CMK (cell line): ENCODE results near the gene POU4F3.

Source experiments
- DNase-seq: peaks from one replicate; pipeline ENCODE4 v3.0.0-alpha.2; 2010; ENCODE audit warnings: low read depth

POU4F3 gene

GRCh38 chr5:146340260-146341081 lies 1.8 kb downstream of the POU4F3 start:
- no peak for DNase-seq

DNA sequence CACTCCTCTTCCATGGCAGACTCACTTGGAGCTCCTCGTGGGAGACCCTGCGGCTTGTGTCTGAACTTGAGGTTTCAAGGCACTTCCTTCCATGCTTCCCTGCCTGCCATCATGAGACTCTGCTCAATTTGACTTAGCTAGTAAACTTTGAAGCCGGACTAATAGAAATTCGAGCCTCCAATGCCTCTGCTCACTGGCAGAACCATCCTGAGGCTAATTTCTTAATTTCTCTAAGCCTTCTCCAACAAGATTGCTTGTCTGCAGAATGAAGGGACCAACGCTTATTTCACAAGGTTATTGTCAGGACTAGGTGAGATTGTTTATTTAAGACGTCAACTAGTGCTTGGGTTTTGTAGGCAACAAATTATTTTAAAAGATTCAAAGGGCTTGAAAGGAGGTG lies 3.2 kb downstream of the POU4F3 start:
- DNase-seq, result no peak

- DNase-seq, result no peak
Measured at GRCh38 chr5:146342519-146342881, 3.9 kb downstream of the POU4F3 start.

- no peak for DNase-seq
Measured at GRCh38 chr5:146342882-146343865, 4.5 kb downstream of the POU4F3 start.

DNA sequence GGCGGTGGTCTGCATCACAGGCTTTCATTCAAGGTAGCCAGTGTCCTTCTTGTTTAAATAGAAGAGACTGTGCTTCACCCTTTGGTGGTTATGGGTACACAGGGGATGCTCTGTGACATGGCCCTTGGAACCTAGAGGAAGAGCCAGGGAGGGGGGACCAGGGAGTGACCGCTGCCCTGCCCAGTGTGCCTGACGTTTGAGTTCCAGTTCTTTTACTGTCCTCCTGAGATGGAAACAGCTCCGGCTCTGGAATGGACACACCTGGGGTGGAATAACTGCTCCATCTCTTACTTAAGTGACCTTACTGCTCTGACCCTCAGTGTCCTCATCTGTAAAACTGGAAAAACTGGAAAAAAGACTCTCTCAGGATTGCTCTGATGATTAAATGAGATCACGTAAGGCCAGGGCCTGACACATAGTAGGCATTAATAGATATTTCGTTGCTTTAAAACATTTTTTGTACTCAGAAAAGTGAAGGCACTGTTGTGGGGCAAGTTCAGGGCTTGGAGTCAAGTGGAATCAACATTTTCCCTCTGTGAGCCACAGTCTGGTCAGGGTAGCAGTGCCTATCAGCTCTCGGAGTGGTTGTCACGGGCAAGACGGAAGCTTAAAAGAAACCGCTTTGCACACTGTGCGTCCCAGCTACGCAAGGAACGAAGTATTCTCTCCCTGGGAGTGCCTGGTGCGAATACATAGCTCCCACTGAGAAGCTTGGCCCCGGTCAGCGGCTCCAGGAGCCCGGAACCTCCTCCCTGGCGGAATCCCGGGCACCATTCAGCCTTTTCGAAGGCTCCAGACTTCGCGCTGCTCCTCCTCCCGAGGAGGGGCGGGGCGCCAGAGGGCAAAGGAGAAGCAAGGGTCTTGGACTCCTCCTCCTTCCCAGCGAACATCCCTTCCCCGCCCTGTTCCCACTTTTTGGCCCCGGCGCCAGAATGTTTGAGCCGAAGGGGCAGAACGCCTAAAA lies 5.8 kb downstream of the POU4F3 start:
- DNase-seq, result no peak

- no peak for DNase-seq
Measured at GRCh38 chr5:146345240-146345577, 6.6 kb downstream of the POU4F3 start.

DNA sequence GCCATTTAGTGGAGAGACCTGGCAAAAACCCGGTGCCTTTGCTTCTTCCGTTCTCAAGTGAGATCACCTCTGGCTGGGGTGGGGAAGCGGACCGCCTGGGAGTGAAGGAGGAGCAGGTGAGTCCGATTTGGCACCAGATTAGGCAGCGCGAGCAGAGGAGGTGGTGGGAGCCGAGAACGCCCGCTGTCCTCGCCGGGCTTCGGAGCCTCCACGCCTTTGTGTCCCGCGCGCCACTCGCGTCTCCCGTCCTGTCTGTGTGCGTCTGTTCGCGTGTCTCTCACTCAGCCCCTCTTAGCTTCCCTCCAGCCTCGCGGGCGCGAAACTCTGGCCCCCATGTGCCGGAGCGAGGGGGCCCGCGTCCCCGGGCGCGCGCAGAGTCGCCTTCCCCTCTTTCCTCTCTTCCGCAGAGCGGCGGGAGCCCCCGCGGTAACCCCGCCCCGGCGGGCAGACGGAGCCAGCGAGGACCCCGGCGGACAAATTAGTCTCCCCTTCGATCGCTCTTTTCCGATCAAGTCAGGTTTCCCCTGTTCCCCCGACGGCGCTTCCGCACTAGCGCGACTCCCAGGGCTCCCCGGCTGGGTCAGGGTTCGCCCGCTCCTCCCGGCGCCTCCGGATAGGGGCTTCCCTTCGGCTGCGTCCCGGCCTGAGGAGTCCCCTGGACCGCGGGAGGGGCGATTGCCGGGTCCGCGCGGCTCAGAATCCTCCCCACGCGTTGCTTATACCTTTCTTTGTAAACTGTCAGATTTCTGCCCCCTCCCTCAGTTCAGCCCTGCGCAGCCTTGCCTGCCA lies 7.1 kb downstream of the POU4F3 start:
- no peak for DNase-seq

GRCh38 chr5:146357126-146357525 lies 18.5 kb downstream of the POU4F3 start:
- DNase-seq, result no peak

- DNase-seq, result no peak
Measured at GRCh38 chr5:146359836-146360235, 21.2 kb downstream of the POU4F3 start.

DNA sequence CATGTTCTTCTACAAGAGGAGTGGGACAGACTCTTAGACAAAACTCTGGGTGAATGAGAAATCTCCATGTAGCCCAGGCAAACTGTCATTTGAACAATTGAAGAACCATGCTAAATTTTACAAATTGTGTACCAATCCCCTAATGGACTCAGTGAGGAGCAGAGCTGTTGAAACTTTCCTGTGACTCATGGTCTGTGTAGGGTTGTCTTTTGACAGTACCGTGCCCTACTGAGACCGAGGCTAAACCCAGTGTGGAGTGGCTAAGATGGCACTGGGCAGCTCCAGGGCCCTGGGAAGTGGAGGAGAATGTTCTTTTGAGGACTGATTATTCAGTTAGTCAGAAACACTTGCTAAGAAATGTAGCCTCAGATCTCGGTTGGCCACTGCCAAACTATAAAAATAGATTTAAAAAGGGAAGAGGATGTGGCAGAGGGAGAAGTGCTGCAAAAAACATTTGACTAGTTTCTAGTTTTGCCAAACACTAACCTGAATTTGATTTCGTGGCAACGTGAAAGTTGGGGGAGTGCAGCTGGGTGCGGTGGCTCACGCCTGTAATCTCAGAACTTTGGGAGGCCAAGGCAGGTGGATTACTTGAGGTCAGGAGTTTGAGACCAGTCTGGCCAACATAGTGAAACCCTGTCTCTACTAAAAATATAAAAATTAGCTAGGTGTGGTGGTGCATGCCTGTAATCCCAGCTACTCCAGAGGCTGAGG lies 24.7 kb downstream of the POU4F3 start:
- DNase-seq, result no peak

- no peak for DNase-seq
Measured at GRCh38 chr5:146365618-146366017, 27.0 kb downstream of the POU4F3 start.

DNA sequence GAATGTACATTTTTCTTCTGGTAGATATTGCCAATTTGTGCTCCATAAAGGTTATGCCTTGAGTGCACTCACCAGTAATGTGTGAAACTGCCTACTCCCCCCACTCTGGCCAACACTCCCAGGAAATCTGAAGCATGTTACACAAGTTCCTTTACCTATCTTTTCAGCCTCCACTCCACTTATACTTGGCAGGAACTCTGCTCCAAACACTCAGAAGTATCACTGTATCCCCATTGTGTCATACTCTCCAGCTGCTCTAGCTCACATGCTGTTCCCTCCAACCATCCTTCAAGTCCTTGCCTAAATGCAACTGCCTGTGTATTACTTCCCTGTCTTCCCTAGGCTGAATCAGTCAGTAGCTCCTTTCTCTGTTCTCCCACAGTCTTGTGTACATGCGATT lies 28.3 kb downstream of the POU4F3 start:
- no peak for DNase-seq

DNA sequence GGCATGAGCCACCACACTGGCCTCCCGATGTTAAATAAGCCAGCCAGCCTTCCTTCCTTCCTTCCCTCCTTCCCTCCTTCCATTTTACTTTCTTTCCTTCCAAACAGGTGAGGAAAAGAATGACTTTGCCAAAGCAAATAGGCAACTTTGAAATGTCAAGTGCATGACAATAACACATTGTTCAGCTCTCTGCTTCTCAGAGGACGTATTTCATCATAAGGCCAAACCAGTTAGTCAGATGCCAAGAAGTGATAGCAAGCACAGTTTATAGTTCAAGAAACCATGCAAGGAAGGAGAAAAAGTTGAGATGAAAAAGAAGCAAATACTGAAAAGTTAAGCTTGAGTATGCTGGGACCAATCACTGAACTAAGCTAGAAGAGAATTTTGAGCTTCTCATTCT lies 29.5 kb downstream of the POU4F3 start:
- no peak for DNase-seq

GRCh38 chr5:146369691-146370090 lies 31.1 kb downstream of the POU4F3 start:
- no peak for DNase-seq

DNA sequence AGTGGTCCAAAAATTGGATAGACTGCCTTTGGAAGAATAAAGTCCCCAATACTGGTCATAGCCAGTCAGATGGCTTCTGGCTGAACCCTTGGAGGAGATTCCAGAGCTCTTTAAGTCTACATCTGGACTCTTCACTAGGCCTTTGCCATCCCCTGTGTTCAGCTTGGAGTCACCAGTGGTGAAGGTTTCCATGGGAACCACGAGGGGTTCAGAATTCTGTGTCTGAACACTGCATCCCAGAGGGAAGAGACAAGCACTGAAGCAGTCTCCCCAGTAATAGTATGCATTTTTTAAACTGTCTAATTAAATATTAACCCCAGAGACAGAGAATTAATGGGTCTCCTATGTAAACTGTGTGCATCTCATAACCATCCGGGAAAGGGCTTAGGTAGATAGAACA lies 38.2 kb downstream of the POU4F3 start:
- DNase-seq, result no peak

GRCh38 chr5:146378986-146379385 lies 40.3 kb downstream of the POU4F3 start:
- no peak for DNase-seq

- DNase-seq, result no peak
Measured at GRCh38 chr5:146380714-146381113, 42.1 kb downstream of the POU4F3 start.

DNA sequence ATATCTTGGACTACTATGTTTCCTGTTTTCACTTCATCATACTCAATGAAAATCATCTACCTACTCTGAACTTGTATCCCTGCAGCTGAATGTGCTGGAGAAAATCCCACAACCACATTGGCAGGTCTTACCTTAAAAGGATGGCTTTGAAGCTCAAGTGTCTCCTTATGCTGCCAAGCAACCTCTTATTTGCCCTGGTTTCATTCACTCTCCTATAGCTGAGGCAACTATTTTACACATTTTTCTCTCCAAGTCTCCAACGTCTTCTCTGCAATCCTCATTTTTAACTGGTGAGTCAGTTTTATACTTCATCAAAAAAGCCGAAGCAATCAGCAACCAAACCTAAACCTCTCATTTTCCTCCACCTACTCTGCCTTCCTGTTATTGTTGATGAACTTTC lies 49.7 kb downstream of the POU4F3 start:
- no peak for DNase-seq

GRCh38 chr5:146390469-146390868 lies 51.8 kb downstream of the POU4F3 start:
- no peak for DNase-seq
